Neutrophil (primary cell): ENCODE data around the gene TMEM219.

Source experiments
- H3K27ac ChIP-seq: fragments of 200-600 bp; sonication (generic); 2 replicates; pipeline ENCODE4 v1.5.1; 2016; ENCODE audit warnings: mild to moderate bottlenecking, moderate library complexity
- H3K27me3 ChIP-seq: fragments of 200-600 bp; sonication (generic); 2 replicates; pipeline ENCODE4 v1.6.0; 2016; ENCODE audit warnings: mild to moderate bottlenecking
- H3K36me3 ChIP-seq: fragments of 200-600 bp; sonication (generic); 2 replicates; pipeline ENCODE4 v1.5.1; 2017
- H3K4me1 ChIP-seq, 2 experiments: fragments of 200-600 bp in 1 of 2; sonication (generic) in 1 of 2; 1 replicate in 1 of 2; 2 replicates in 1 of 2; pipeline versions ENCODE4 v1.5.1 to v1.6.1; 2013 to 2016; ENCODE audit warnings: low read depth in 1 of 2, low read length in 1 of 2, mild to moderate bottlenecking in 1 of 2, moderate library complexity in 1 of 2; ENCODE audit not compliant: control insufficient read depth in 1 of 2, insufficient read depth in 1 of 2
- H3K4me3 ChIP-seq, 2 experiments: fragments of 200-600 bp in 1 of 2; sonication (generic) in 1 of 2; 1 replicate in 1 of 2; 2 replicates in 1 of 2; pipeline ENCODE4 v1.5.1; 2013 to 2016; ENCODE audit warnings: low read depth in 1 of 2, low read length in 1 of 2, mild to moderate bottlenecking in 1 of 2, moderate library complexity in 1 of 2
- H3K9me3 ChIP-seq: fragments of 200-600 bp; sonication (generic); 2 replicates; pipeline ENCODE4 v1.5.1; 2016
- TF ChIP-seq, protein P1 (sequence below): fragments of 200-600 bp; sonication (generic); IDR thresholded peaks from 2 replicates; pipeline ENCODE4 v1.5.1; 2016; ENCODE audit warnings: antibody characterized with exemption

TMEM219 gene

DNA sequence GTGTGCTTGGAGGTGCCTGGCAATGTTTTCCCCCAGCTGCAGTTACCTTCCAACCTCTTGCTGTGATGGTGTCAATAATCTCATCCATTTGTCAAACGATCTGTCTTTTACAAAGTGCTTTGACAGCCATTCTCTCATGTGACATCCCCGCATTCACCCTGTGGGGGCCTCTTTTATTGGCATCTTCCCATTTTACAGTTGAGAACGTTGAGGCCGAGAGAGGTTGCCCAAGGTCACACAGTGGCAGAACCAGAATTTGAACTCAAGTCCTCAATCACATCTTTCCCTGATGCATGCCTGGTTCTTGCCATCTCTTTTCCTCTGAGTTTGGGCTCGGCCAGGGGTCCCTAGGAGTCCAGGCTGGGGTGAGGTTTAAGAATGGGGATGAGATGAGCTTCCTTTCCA is 13.3 kb downstream of the TMEM219 start:
- Histone ChIP-seq H3K4me1 (peaks cover 37 to 38% of the 10 kb centered on the region in 2 experiments), H3K36me3 (peaks cover 26% of the 10 kb centered on the region), H3K27ac (peak overlapping the region; percentile 88), H3K27me3 (no peaks in the 10 kb centered on the region), H3K4me3 (peak overlapping the region; percentile 96 to 98), H3K9me3 (no peaks in the 10 kb centered on the region)
- TF ChIP-seq, protein P1, sequence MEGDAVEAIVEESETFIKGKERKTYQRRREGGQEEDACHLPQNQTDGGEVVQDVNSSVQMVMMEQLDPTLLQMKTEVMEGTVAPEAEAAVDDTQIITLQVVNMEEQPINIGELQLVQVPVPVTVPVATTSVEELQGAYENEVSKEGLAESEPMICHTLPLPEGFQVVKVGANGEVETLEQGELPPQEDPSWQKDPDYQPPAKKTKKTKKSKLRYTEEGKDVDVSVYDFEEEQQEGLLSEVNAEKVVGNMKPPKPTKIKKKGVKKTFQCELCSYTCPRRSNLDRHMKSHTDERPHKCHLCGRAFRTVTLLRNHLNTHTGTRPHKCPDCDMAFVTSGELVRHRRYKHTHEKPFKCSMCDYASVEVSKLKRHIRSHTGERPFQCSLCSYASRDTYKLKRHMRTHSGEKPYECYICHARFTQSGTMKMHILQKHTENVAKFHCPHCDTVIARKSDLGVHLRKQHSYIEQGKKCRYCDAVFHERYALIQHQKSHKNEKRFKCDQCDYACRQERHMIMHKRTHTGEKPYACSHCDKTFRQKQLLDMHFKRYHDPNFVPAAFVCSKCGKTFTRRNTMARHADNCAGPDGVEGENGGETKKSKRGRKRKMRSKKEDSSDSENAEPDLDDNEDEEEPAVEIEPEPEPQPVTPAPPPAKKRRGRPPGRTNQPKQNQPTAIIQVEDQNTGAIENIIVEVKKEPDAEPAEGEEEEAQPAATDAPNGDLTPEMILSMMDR: no peak

DNA sequence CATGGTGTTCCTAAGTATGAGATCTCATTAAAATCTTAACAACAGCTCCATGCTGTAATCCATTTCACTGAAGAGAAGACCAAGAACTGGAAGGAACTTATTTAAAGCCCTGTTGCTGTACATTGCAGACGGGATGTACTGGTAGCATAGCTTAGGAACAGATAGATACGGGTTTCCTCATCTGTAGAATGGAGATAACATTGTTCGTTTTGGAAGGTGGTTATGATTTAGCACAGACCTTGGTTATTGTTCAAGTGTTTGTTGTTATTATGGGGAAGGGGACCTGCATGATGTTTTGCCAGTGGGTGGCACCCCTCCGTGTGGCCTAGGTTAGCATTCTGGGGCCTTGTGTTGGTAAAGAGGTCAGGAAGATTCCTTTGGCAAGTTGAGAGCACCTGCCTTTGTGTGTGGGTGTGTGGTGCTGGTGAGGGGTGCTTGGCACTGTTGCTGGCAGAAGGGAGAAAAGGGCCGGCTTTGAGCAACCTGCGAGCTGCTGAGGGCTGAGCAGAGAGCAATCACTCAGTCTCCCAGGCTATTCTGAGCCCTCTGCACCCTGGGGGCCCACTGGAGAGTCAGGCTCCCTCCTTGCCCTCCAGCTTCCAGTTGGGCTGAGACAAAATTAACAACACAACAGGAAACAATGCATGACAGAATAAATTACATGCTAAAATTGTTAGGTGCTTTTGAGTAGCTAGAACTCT is 14.1 kb downstream of the TMEM219 start:
- Histone ChIP-seq H3K4me3 (no peak overlapping the region), H3K27ac (peak overlapping the region; percentile 88), H3K36me3 (peaks cover 34% of the 10 kb centered on the region), H3K27me3 (no peaks in the 10 kb centered on the region), H3K9me3 (no peaks in the 10 kb centered on the region), H3K4me1 (peaks cover 37 to 38% of the 10 kb centered on the region in 2 experiments)
- TF ChIP-seq, protein P1: no peak

DNA sequence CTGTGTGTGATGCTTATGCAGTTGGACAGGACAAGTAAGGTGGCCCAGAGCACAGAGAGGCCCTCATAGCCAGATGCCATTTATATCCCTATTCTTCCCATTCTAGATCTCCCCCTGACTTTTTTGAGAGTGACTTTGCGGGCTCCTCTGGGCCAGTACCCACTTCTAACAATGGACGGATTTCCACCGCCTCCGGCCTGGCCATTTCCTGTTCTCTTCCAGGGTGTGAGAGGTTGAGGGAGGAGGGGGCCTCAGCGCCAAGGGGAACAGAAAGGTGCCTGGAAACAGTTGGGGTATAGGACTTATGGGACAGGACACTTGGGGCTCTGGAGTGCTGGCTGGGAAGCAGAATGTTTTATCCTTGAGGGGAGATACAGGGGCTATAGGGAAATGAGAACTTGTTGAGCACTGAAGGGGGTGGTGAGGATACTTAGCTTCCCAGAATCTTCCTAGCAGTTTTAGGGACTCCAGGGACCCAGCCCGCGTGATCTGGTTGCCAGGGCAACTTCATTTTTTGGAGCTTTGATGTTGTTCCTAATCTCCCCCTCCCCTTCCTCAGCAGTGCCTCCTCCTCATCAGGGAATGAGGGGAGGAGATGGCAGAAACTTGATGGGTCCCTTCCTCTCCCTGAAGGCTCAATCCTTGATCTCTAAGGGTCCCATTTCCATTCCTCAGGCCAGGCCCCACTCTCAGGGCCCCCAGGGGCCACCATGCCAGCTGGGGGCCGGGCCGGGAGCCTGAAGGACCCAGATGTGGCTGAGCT is 15.4 kb downstream of the TMEM219 start:
- TF ChIP-seq, protein P1: no peak
- Histone ChIP-seq H3K4me1 (peaks cover 35 to 38% of the 10 kb centered on the region in 2 experiments), H3K36me3 (peaks cover 47% of the 10 kb centered on the region), H3K9me3 (no peaks in the 10 kb centered on the region), H3K27me3 (no peaks in the 10 kb centered on the region), H3K4me3 (no peak overlapping the region), H3K27ac (no peak overlapping the region)

DNA sequence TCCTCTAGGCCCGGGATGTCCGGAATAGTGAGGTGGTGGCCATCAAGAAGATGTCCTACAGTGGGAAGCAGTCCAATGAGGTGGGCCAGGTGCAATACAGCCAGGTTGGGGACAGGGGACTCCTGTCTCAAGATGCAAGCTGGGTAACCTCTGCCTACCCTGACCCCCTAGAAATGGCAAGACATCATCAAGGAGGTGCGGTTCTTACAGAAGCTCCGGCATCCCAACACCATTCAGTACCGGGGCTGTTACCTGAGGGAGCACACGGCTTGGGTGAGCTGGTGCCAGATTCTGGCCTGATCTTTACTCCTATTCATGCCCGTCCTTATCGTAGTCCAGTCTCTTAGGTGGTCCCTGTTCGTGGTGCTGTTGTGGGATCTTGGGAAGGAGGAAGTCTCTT is 16.2 kb downstream of the TMEM219 start:
- Histone ChIP-seq H3K27ac (no peak overlapping the region), H3K36me3 (peaks cover 56% of the 10 kb centered on the region)

DNA sequence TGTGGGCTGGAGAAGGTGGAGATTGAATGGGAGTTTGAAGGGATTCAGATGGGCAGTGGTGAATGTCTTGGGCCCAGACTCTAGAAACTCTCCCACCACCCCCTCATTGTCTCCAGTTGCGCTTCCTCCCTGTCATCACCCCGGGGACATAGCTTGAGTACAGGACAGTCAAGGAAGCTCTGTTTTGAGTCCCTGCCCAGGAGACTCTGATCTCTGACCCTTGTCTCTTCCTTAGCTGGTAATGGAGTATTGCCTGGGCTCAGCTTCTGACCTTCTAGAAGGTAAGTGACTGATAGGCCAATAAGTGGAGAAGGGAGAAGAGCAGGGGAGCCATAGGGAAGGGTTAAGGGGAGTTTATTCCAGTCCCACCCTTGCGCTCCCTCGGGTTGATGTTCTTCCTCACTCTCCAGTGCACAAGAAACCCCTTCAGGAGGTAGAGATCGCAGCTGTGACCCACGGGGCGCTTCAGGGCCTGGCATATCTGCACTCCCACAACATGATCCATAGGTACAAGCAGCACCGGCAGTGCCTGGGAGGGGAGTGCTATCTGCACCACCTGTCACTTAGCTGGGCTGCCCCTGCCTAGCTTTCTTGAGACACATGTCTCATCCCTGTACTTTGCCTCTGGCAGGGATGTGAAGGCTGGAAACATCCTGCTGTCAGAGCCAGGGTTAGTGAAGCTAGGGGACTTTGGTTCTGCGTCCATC is 16.8 kb downstream of the TMEM219 start:
- peaks cover 62% of the 10 kb centered on the region for H3K36me3 ChIP-seq

More for the DNA sequence above, 16.2 kb downstream of the TMEM219 start:
- H3K9me3 ChIP-seq: no peaks in the 10 kb centered on the region
- TF ChIP-seq, protein P1: no peak
- H3K4me1 ChIP-seq: peaks cover 27 to 30% of the 10 kb centered on the region in 2 experiments
- H3K27me3 ChIP-seq: no peaks in the 10 kb centered on the region
- no peak overlapping the region for H3K4me3 ChIP-seq

More for the DNA sequence above, 16.8 kb downstream of the TMEM219 start:
- Histone ChIP-seq H3K27ac (no peak overlapping the region), H3K4me3 (no peak overlapping the region), H3K4me1 (peaks cover 24 to 27% of the 10 kb centered on the region in 2 experiments), H3K27me3 (no peaks in the 10 kb centered on the region), H3K9me3 (no peaks in the 10 kb centered on the region)
- TF ChIP-seq, protein P1: no peak
